Posterior cingulate gyrus (tissue), 11 donors: ENCODE data around the gene TLCD3B.
A peak's percentile ranks its signal among the peaks of the same experiment; 100 is the strongest.

Source experiments
- DNase-seq, 10 donors: peaks; one replicate each; pipeline versions ENCODE4 v3.0.0 to v3.0.0-alpha.2; 2020 to 2021; ENCODE audit warnings: mixed read lengths in 3 of 10
- intact Hi-C: fragments of 100-400 bp; cut with DNase I; formaldehyde crosslinking; loops from one replicate; pipeline ENCODE4 v1.15.1; 2023

The TLCD3B gene

DNA sequence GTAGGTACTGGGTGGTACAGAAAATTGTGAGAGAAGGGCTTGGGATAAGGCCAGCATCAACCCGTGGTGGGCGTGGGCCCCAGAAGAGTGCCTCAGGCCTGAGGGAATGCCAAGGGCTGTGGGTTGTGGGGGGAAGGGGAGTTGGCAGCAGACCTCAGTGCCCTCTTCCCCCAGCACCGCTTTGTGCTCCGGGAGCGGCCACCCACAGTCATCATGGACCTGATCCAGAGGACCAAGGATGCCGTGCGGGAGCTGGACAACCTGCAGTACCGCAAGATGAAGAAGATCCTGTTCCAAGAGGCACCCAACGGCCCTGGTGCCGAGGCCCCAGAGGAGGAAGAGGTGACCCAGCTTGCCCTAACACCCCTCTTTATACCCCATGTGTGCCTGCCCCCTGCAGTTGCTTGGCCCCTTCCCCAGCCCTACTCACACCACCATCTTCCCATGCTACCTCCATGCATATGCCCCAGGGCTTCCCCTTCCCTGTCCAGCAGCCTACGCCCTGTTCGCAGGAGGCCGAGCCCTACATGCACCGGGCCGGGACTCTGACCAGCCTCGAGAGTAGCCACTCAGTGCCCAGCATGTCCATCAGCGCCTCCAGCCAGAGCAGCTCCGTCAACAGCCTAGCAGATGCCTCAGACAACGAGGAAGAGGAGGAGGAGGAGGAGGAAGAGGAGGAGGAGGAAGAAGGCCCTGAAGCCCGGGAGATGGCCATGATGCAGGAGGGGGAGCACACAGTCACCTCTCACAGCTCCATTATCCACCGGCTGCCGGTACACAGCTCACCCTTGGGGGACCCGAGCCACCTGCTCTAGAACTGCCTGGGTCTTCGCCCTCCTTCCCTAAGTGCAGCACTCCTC lies 48.3 kb downstream of the TLCD3B start:
- intact Hi-C loops, result no loop called here
- peak in 3 of 10 donors; percentile 24 to 73 (median 56) for DNase-seq

DNA sequence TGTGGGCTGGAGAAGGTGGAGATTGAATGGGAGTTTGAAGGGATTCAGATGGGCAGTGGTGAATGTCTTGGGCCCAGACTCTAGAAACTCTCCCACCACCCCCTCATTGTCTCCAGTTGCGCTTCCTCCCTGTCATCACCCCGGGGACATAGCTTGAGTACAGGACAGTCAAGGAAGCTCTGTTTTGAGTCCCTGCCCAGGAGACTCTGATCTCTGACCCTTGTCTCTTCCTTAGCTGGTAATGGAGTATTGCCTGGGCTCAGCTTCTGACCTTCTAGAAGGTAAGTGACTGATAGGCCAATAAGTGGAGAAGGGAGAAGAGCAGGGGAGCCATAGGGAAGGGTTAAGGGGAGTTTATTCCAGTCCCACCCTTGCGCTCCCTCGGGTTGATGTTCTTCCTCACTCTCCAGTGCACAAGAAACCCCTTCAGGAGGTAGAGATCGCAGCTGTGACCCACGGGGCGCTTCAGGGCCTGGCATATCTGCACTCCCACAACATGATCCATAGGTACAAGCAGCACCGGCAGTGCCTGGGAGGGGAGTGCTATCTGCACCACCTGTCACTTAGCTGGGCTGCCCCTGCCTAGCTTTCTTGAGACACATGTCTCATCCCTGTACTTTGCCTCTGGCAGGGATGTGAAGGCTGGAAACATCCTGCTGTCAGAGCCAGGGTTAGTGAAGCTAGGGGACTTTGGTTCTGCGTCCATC lies 52.4 kb downstream of the TLCD3B start:
- peak in 3 of 10 donors; percentile 35 to 57 (median 56) for DNase-seq
- intact Hi-C loops, result no loop called here

DNA sequence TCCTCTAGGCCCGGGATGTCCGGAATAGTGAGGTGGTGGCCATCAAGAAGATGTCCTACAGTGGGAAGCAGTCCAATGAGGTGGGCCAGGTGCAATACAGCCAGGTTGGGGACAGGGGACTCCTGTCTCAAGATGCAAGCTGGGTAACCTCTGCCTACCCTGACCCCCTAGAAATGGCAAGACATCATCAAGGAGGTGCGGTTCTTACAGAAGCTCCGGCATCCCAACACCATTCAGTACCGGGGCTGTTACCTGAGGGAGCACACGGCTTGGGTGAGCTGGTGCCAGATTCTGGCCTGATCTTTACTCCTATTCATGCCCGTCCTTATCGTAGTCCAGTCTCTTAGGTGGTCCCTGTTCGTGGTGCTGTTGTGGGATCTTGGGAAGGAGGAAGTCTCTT lies 53.0 kb downstream of the TLCD3B start:
- DNase-seq, result peak in 2 of 10 donors; percentile 0 to 35
- intact Hi-C loops, result no loop called here

DNA sequence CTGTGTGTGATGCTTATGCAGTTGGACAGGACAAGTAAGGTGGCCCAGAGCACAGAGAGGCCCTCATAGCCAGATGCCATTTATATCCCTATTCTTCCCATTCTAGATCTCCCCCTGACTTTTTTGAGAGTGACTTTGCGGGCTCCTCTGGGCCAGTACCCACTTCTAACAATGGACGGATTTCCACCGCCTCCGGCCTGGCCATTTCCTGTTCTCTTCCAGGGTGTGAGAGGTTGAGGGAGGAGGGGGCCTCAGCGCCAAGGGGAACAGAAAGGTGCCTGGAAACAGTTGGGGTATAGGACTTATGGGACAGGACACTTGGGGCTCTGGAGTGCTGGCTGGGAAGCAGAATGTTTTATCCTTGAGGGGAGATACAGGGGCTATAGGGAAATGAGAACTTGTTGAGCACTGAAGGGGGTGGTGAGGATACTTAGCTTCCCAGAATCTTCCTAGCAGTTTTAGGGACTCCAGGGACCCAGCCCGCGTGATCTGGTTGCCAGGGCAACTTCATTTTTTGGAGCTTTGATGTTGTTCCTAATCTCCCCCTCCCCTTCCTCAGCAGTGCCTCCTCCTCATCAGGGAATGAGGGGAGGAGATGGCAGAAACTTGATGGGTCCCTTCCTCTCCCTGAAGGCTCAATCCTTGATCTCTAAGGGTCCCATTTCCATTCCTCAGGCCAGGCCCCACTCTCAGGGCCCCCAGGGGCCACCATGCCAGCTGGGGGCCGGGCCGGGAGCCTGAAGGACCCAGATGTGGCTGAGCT lies 53.8 kb downstream of the TLCD3B start:
- peak in 3 of 10 donors; percentile 39 to 66 (median 50) for DNase-seq
- intact Hi-C loops, result no loop called here

DNA sequence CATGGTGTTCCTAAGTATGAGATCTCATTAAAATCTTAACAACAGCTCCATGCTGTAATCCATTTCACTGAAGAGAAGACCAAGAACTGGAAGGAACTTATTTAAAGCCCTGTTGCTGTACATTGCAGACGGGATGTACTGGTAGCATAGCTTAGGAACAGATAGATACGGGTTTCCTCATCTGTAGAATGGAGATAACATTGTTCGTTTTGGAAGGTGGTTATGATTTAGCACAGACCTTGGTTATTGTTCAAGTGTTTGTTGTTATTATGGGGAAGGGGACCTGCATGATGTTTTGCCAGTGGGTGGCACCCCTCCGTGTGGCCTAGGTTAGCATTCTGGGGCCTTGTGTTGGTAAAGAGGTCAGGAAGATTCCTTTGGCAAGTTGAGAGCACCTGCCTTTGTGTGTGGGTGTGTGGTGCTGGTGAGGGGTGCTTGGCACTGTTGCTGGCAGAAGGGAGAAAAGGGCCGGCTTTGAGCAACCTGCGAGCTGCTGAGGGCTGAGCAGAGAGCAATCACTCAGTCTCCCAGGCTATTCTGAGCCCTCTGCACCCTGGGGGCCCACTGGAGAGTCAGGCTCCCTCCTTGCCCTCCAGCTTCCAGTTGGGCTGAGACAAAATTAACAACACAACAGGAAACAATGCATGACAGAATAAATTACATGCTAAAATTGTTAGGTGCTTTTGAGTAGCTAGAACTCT lies 55.1 kb downstream of the TLCD3B start:
- intact Hi-C loops, result no loop called here
- peak in 3 of 10 donors; percentile 49 to 84 (median 70) for DNase-seq

DNA sequence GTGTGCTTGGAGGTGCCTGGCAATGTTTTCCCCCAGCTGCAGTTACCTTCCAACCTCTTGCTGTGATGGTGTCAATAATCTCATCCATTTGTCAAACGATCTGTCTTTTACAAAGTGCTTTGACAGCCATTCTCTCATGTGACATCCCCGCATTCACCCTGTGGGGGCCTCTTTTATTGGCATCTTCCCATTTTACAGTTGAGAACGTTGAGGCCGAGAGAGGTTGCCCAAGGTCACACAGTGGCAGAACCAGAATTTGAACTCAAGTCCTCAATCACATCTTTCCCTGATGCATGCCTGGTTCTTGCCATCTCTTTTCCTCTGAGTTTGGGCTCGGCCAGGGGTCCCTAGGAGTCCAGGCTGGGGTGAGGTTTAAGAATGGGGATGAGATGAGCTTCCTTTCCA lies 55.9 kb downstream of the TLCD3B start:
- intact Hi-C loops, result no loop called here

More for the DNA sequence above, 55.9 kb downstream of the TLCD3B start:
- no peak for DNase-seq
